HL-60 (cell line): ENCODE results near the gene FOXO1.

Source experiments
- GABPA ChIP-seq: IDR thresholded peaks from 2 replicates; pipeline ENCODE4 v1.6.1; 2012; ENCODE audit warnings: low read depth
- POLR2AphosphoS5 ChIP-seq: IDR thresholded peaks from 2 replicates; pipeline ENCODE4 v1.6.1; 2012; ENCODE audit warnings: low read depth
- REST ChIP-seq: IDR thresholded peaks from 2 replicates; pipeline ENCODE4 v1.6.1; 2012; ENCODE audit warnings: low read depth; ENCODE audit not compliant: insufficient replicate concordance
- SPI1 ChIP-seq: IDR thresholded peaks from 2 replicates; pipeline ENCODE4 v1.6.1; 2012; ENCODE audit warnings: low read depth, mild to moderate bottlenecking, borderline replicate concordance
- TF ChIP-seq, protein P1 (sequence below): IDR thresholded peaks from one replicate; pipeline ENCODE4 v1.5.1; 2011; ENCODE audit warnings: low read length, control low read depth, inconsistent platforms; ENCODE audit not compliant: insufficient read depth

DNA sequence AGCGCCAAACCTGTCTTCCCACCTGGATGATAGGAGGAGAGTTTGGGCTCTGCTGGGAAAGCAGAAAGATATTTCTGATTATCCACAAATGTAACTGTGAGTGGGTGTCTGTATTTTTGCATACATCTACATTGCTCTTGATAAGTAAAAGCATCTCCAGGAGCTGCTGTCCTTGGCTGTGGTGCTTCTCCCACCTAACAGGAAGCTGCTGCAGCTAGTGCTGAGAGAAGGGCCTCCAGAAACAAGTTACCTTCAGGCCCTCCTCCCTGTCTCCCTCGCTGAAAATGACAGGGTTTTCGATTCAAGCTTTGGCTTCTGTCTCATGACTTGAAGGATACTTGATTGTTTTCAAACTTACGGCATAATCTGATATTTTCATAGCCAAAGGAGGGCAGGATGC is 90.1 kb downstream of the FOXO1 start:
- TF ChIP-seq GABPA (no peak), POLR2AphosphoS5 (no peak), REST (no peak), SPI1 (no peak)
- TF ChIP-seq, protein P1, sequence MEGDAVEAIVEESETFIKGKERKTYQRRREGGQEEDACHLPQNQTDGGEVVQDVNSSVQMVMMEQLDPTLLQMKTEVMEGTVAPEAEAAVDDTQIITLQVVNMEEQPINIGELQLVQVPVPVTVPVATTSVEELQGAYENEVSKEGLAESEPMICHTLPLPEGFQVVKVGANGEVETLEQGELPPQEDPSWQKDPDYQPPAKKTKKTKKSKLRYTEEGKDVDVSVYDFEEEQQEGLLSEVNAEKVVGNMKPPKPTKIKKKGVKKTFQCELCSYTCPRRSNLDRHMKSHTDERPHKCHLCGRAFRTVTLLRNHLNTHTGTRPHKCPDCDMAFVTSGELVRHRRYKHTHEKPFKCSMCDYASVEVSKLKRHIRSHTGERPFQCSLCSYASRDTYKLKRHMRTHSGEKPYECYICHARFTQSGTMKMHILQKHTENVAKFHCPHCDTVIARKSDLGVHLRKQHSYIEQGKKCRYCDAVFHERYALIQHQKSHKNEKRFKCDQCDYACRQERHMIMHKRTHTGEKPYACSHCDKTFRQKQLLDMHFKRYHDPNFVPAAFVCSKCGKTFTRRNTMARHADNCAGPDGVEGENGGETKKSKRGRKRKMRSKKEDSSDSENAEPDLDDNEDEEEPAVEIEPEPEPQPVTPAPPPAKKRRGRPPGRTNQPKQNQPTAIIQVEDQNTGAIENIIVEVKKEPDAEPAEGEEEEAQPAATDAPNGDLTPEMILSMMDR, result no peak
